Coronary artery (tissue), 2 donors: Measurements from ENCODE around the gene NTRK3.

ENCODE experiments used
- DNase-seq: peaks from one replicate; pipeline ENCODE4 v3.0.0-alpha.2; 2017; ENCODE audit warnings: low spot score
- H3K27ac ChIP-seq, 2 donors: fragments of 200-600 bp; sonication (generic); one replicate each; pipeline ENCODE4 v1.5.1; 2016 to 2019
- H3K4me3 ChIP-seq: fragments of 200-600 bp; sonication (generic); 2 replicates; pipeline ENCODE4 v1.5.1; 2016; ENCODE audit warnings: mild to moderate bottlenecking, moderate library complexity
- CTCF ChIP-seq: fragments of 200-600 bp; sonication (generic); IDR thresholded peaks from one replicate; pipeline ENCODE4 v1.5.1; 2019; ENCODE audit warnings: antibody characterized with exemption

The NTRK3 gene

GRCh38 chr15:88262064-88262463 is 5.5 kb upstream of the NTRK3 start:
- no peak overlapping the region for H3K4me3 ChIP-seq
- DNase-seq: no peak
- no peak for TF ChIP-seq CTCF

GRCh38 chr15:88258093-88258641 is 1.6 kb upstream of the NTRK3 start:
- peak; percentile 91 for DNase-seq
- Histone ChIP-seq H3K27ac (peak overlapping the region; percentile 89 to 96), H3K4me3 (peak overlapping the region; percentile 90)
- no peak for TF ChIP-seq CTCF

More at GRCh38 chr15:88262064-88262463, 5.5 kb upstream of the NTRK3 start:
- no peak overlapping the region for H3K27ac ChIP-seq

- TF ChIP-seq CTCF: no peak
- H3K27ac ChIP-seq: peak overlapping the region; percentile 89 to 96
- DNase-seq: no peak
- H3K4me3 ChIP-seq: peak overlapping the region; percentile 90
These were observed 963 bp upstream of the NTRK3 start for GRCh38 chr15:88257311-88258092.

- Histone ChIP-seq H3K27ac (peak overlapping the region; percentile 89 to 96), H3K4me3 (peak overlapping the region; percentile 90)
- DNase-seq: no peak
- no peak for TF ChIP-seq CTCF
These were observed 858 bp downstream of the NTRK3 start for GRCh38 chr15:88255484-88256278.

- H3K4me3 ChIP-seq: peak overlapping the region; percentile 90
- no peak for DNase-seq
- peak overlapping the region; percentile 89 to 96 for H3K27ac ChIP-seq
- TF ChIP-seq CTCF: no peak
These were observed 1.5 kb downstream of the NTRK3 start for GRCh38 chr15:88255087-88255483.

GRCh38 chr15:88252441-88252840 is 4.1 kb downstream of the NTRK3 start:
- peak overlapping the region; percentile 2 to 49 for H3K27ac ChIP-seq
- H3K4me3 ChIP-seq: no peak overlapping the region
- TF ChIP-seq CTCF: no peak
- no peak for DNase-seq
